Fibroblast of the conjunctiva (primary cell): ENCODE results near the gene MCAM.

Source experiments
- DNase-seq: peaks from one replicate; pipeline ENCODE4 v3.0.0-alpha.2; 2010; ENCODE audit warnings: low read depth

The MCAM gene

GRCh38 chr11:119316729-119317591 lies at the start of gene MCAM:
Gene MCAM, minus strand, starts transcription at chr11:119317130. Its CDS starts 29 bp downstream, at chr11:119317101.
- no peak for DNase-seq

GRCh38 chr11:119365071-119365591 lies 48.2 kb upstream of the MCAM start:
- no peak for DNase-seq

GRCh38 chr11:119363851-119364590 lies 47.1 kb upstream of the MCAM start:
- DNase-seq: no peak

GRCh38 chr11:119363081-119363850 lies 46.3 kb upstream of the MCAM start:
- DNase-seq: no peak

GRCh38 chr11:119362741-119363080 lies 45.8 kb upstream of the MCAM start:
- DNase-seq: no peak

GRCh38 chr11:119361941-119362725 lies 45.2 kb upstream of the MCAM start:
- DNase-seq: no peak

GRCh38 chr11:119361056-119361787 lies 44.3 kb upstream of the MCAM start:
- peak; percentile 78 for DNase-seq

GRCh38 chr11:119359365-119360214 lies 42.7 kb upstream of the MCAM start:
- DNase-seq: no peak

- DNase-seq: no peak
These were observed 40.1 kb upstream of the MCAM start for GRCh38 chr11:119357074-119357473.

GRCh38 chr11:119356349-119357031 lies 39.6 kb upstream of the MCAM start:
- no peak for DNase-seq

GRCh38 chr11:119355091-119355843 lies 38.3 kb upstream of the MCAM start:
- DNase-seq: no peak

GRCh38 chr11:119352857-119353260 lies 35.9 kb upstream of the MCAM start:
- DNase-seq: no peak

GRCh38 chr11:119351232-119351631 lies 34.3 kb upstream of the MCAM start:
- no peak for DNase-seq

GRCh38 chr11:119350302-119350701 lies 33.4 kb upstream of the MCAM start:
- DNase-seq: no peak

GRCh38 chr11:119347940-119348605 lies 31.1 kb upstream of the MCAM start:
- no peak for DNase-seq

- DNase-seq: no peak
These were observed 30.3 kb upstream of the MCAM start for GRCh38 chr11:119347242-119347641.

GRCh38 chr11:119346605-119347004 lies 29.7 kb upstream of the MCAM start, which contains the start of gene MFRP:
Gene MFRP, minus strand, starts transcription at chr11:119346705. Its CDS starts 192 bp downstream, at chr11:119346513.
- no peak for DNase-seq

GRCh38 chr11:119345685-119346084 lies 28.8 kb upstream of the MCAM start:
- DNase-seq: no peak
